IMR-90 (cell line): Measurements from ENCODE around the gene CWC27. TPM values are rescaled to one million over a fixed set of nuclear protein-coding genes. Genes with fewer than 3 reads are reported as not detected.
A peak's percentile ranks its signal among the peaks of the same experiment; 100 is the strongest.

Experiments used
- ATAC-seq: fragments of 200-7000 bp; cut with Tn5 transposase; 2 replicates; pipeline ENCODE4 v1.9.1; 2020; ENCODE audit warnings: low read depth, mild to moderate bottlenecking, moderate library complexity
- BruUV-seq: library from RNA; stranded (reverse); fragments of 400-500 nt; replicated peaks from 2 replicates; lab custom pipeline; 2021; lab: Mats Ljungman, UMichigan
- CTCF ChIA-PET: fragments of 300-600 bp; formaldehyde crosslinking; extraction: SDS; loops from one replicate; lab custom pipeline; 2021; ENCODE audit warnings: antibody characterized with exemption; lab: Yijun Ruan, JAX
- POLR2A ChIA-PET: fragments of 300-600 bp; sonication (Branson Sonifier 250); formaldehyde crosslinking; loops from one replicate; lab custom pipeline; 2022; ENCODE audit warnings: antibody characterized with exemption; ENCODE audit not compliant: unreplicated experiment; lab: Charles Lee
- DNase-seq: peaks from one replicate; pipeline ENCODE4 v3.0.0; 2013
- H2AFZ ChIP-seq: replicated peaks from 2 replicates; pipeline ENCODE3; 2013; ENCODE audit warnings: low read length, mild to moderate bottlenecking; ENCODE audit not compliant: poor library complexity
- H2AK5ac ChIP-seq: 2 replicates; pipeline ENCODE4 v1.6.1; 2013; ENCODE audit warnings: low read depth, low read length, inconsistent platforms
- H2AK9ac ChIP-seq: replicated peaks from 2 replicates; pipeline ENCODE3; 2013; ENCODE audit warnings: mild to moderate bottlenecking, low read depth, low read length, moderate library complexity; ENCODE audit not compliant: poor library complexity
- H2BK120ac ChIP-seq: 2 replicates; pipeline ENCODE4 v1.6.1; 2013; ENCODE audit warnings: low read depth, low read length, inconsistent platforms
- H2BK15ac ChIP-seq: 3 replicates; pipeline ENCODE4 v1.6.1; 2013; ENCODE audit warnings: low read depth, low read length, inconsistent platforms
- H2BK20ac ChIP-seq: 2 replicates; pipeline ENCODE4 v1.6.1; 2013; ENCODE audit warnings: low read depth, mild to moderate bottlenecking, inconsistent platforms, low read length, moderate library complexity
- H2BK5ac ChIP-seq: 2 replicates; pipeline ENCODE4 v1.6.1; 2013; ENCODE audit warnings: mild to moderate bottlenecking, low read depth, low read length, inconsistent platforms; ENCODE audit not compliant: poor library complexity, severe bottlenecking
- H3K14ac ChIP-seq: replicated peaks from 2 replicates; pipeline ENCODE4 v1.6.1; 2013; ENCODE audit warnings: low read depth, low read length, inconsistent platforms
- H3K18ac ChIP-seq: 2 replicates; pipeline ENCODE4 v1.6.1; 2013; ENCODE audit warnings: low read depth, low read length, control low read depth
- H3K23ac ChIP-seq: 2 replicates; pipeline ENCODE4 v1.6.1; 2013; ENCODE audit warnings: low read depth, low read length, inconsistent platforms
- H3K27ac ChIP-seq: 2 replicates; pipeline ENCODE4 v1.5.1; 2013; ENCODE audit warnings: mild to moderate bottlenecking, control low read depth, low read length; ENCODE audit not compliant: insufficient read depth
- H3K27me3 ChIP-seq: 2 replicates; pipeline ENCODE4 v1.6.1; 2013; ENCODE audit warnings: low read length; ENCODE audit not compliant: control insufficient read depth, insufficient read depth
- H3K36me3 ChIP-seq: 2 replicates; pipeline ENCODE4 v1.6.1; 2013; ENCODE audit warnings: low read length, mixed read lengths; ENCODE audit not compliant: control insufficient read depth, insufficient read depth
- H3K4ac ChIP-seq: 2 replicates; pipeline ENCODE4 v1.6.1; 2013; ENCODE audit warnings: low read depth, low read length, inconsistent platforms
- H3K4me1 ChIP-seq: 2 replicates; pipeline ENCODE4 v1.6.1; 2013; ENCODE audit warnings: low read length, mixed read lengths; ENCODE audit not compliant: control insufficient read depth, insufficient read depth
- H3K4me2 ChIP-seq: 2 replicates; pipeline ENCODE4 v1.6.1; 2013; ENCODE audit warnings: low read depth, mild to moderate bottlenecking, control low read depth, low read length, moderate library complexity
- H3K4me3 ChIP-seq: 2 replicates; pipeline ENCODE4 v1.5.1; 2013; ENCODE audit warnings: low read depth, mild to moderate bottlenecking, control low read depth, low read length, moderate library complexity; ENCODE audit not compliant: insufficient read depth
- H3K56ac ChIP-seq: 2 replicates; pipeline ENCODE4 v1.6.1; 2013; ENCODE audit warnings: low read length, inconsistent platforms; ENCODE audit not compliant: insufficient read depth; ENCODE audit errors: extremely low read depth
- H3K79me1 ChIP-seq, 2 experiments: 2 replicates each; pipeline ENCODE4 v1.6.1; 2013; ENCODE audit warnings: low read length in 2 of 2, inconsistent platforms in 1 of 2, low read depth in 1 of 2
- H3K9ac ChIP-seq: 2 replicates; pipeline ENCODE4 v1.6.1; 2013; ENCODE audit warnings: low read depth, low read length, control low read depth
- H3K9me1 ChIP-seq: 2 replicates; pipeline ENCODE4 v1.6.1; 2013; ENCODE audit warnings: low read length, inconsistent platforms; ENCODE audit not compliant: insufficient read depth
- H3K9me3 ChIP-seq: 2 replicates; pipeline ENCODE4 v1.6.1; 2013; ENCODE audit warnings: low read length; ENCODE audit not compliant: control insufficient read depth, insufficient read depth
- H4K20me1 ChIP-seq: 2 replicates; pipeline ENCODE4 v1.6.1; 2013; ENCODE audit warnings: low read length, inconsistent platforms; ENCODE audit not compliant: insufficient read depth
- H4K5ac ChIP-seq: 2 replicates; pipeline ENCODE4 v1.6.1; 2013; ENCODE audit warnings: mild to moderate bottlenecking, low read depth, low read length, control low read depth
- H4K8ac ChIP-seq, 2 experiments: 2 replicates each; pipeline ENCODE4 v1.6.1; 2013; ENCODE audit warnings: low read depth in 2 of 2, low read length in 2 of 2, control low read depth in 1 of 2, inconsistent platforms in 1 of 2
- H4K91ac ChIP-seq: 2 replicates; pipeline ENCODE4 v1.6.1; 2013; ENCODE audit warnings: low read depth, low read length, inconsistent platforms; ENCODE audit not compliant: insufficient read depth
- BHLHE40 ChIP-seq: fragments of 150-350 bp; IDR thresholded peaks from 2 replicates; pipeline ENCODE4 v1.6.1; 2016; ENCODE audit warnings: mild to moderate bottlenecking, low read depth, low read length
- POLR2A ChIP-seq: IDR thresholded peaks from 2 replicates; pipeline ENCODE4 v1.6.1; 2012; ENCODE audit warnings: mild to moderate bottlenecking, low read depth, low read length
- SMC3 ChIP-seq: fragments of 150-350 bp; IDR thresholded peaks from 2 replicates; pipeline ENCODE4 v1.6.1; 2016; ENCODE audit warnings: low read depth, mild to moderate bottlenecking, antibody characterized with exemption, low read length, moderate library complexity
- WGBS, 2 experiments: methylation state at CpG; one replicate each; pipeline versions ENCODE4 v1.1.5 to v1.1.7; 2013; ENCODE audit warnings: missing lambda C conversion rate in 2 of 2; ENCODE audit not compliant: insufficient read length in 1 of 2; ENCODE audit errors: extremely low coverage in 2 of 2; 5-methylcytosine and 5-hydroxymethylcytosine counted together
- dilution Hi-C: fragments of 300-500 bp; cut with HindIII; formaldehyde crosslinking; loops from one replicate; pipeline ENCODE4 v1.14.3; 2018; ENCODE audit warnings: low sequenced_read_pairs; ENCODE audit not compliant: unreplicated experiment
- in situ Hi-C: fragments of 300-500 bp; cut with MboI; formaldehyde crosslinking; loops from 3 replicates; pipeline ENCODE4 v1.14.3; 2019; ENCODE audit warnings: low sequenced_read_pairs, inconsistent platforms, mixed read lengths
- intact Hi-C: fragments of 100-400 bp; cut with micrococcal nuclease; formaldehyde crosslinking; loops from 2 replicates; pipeline ENCODE4 v1.10.0; 2022
- polyA plus RNA-seq, 3 experiments: library from polyadenylated mRNA; depleted of rRNA; stranded (reverse); fragments of >200 nt; gene quantifications; 2 replicates each; pipeline ENCODE4 v1.2.3, GENCODE V29; 2012; ENCODE audit warnings: low replicate concordance in 1 of 3
- total RNA-seq: library from RNA; depleted of rRNA; stranded (reverse); fragments of >200 nt; gene quantifications from 2 replicates; pipeline ENCODE4 v1.2.3, GENCODE V29; 2012

Gene CWC27
- total and polyA plus RNA-seq, 2 of the 4 experiments (the other 2 are of a cell fraction): 13.3 to 17.1 TPM

DNA sequence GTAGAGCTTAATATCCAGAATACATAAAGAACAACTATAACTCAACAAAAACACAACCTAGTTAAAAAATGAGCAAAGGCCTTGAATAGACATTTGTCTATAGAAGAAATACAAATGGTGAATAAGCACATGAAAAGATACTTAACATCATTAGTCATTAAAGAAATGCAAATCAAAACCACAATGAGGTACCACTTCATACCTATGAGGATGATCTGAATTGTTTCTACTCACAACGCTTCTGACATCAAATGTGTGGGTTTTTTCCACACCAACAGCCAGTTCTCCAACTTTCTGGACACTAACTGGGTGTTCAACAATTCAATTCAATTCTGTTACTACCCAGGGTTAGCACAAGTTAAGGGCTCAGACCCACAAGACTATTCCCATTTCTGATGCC, 22.3 kb upstream of the CWC27 start:
- H3K4ac ChIP-seq: no peak overlapping the region
- POLR2A ChIA-PET: no interaction called here
- no peaks in the 10 kb centered on the region for H3K9me3 ChIP-seq
- peaks cover 18 to 29% of the 10 kb centered on the region in 2 experiments for H3K79me1 ChIP-seq
- DNase-seq (peak; percentile 41), ATAC-seq (no peak)
- H3K14ac ChIP-seq: no peak overlapping the region
- H3K4me1 ChIP-seq: no peaks in the 10 kb centered on the region
- BruUV-seq: no TSS peak
- H3K23ac ChIP-seq: no peak overlapping the region
- H4K91ac ChIP-seq: no peak overlapping the region
- no peak overlapping the region for H3K18ac ChIP-seq
- dilution Hi-C loops: no loop called here
- no peak overlapping the region for H3K27ac ChIP-seq
- no peak overlapping the region for H2AK5ac ChIP-seq
- no peak overlapping the region for H3K56ac ChIP-seq
- no peak overlapping the region for H4K5ac ChIP-seq
- H4K8ac ChIP-seq: no peak overlapping the region
- H3K4me3 ChIP-seq: no peak overlapping the region
- no peak overlapping the region for H3K9ac ChIP-seq
- no peak overlapping the region for H2AFZ ChIP-seq
- no peak for TF ChIP-seq POLR2A
- no peak for TF ChIP-seq SMC3
- no peak for TF ChIP-seq BHLHE40
- no peak overlapping the region for H2BK15ac ChIP-seq
- no peak overlapping the region for H3K4me2 ChIP-seq
- intact Hi-C loops: no loop called here
- no peaks in the 10 kb centered on the region for H4K20me1 ChIP-seq
- H3K36me3 ChIP-seq: peaks cover 2% of the 10 kb centered on the region
- in situ Hi-C loops: no loop called here
- H2BK120ac ChIP-seq: no peak overlapping the region
- no peaks in the 10 kb centered on the region for H3K27me3 ChIP-seq
- H3K9me1 ChIP-seq: peaks cover 3% of the 10 kb centered on the region
- no peak overlapping the region for H2AK9ac ChIP-seq
- no peak overlapping the region for H2BK20ac ChIP-seq
- CTCF ChIA-PET: interaction anchor here (0.5 kb wide), 1 partner anchor 1414 kb away, joined by 4 read pairs; no protein-coding TSS in a partner anchor
- no CpG with 5 or more reads among the region's 1 CpG for WGBS, 2 experiments
- no peak overlapping the region for H2BK5ac ChIP-seq
